Right lobe of liver (tissue), 6 donors: ENCODE measurements around the gene CTNND2. TPM values are rescaled to one million over a fixed set of nuclear protein-coding genes. Genes with fewer than 3 reads are reported as not detected.

Experiments
- ATAC-seq, 4 donors: fragments of 200-7000 bp; cut with Tn5 transposase; one replicate each; pipeline ENCODE4 v1.9.1; 2020; ENCODE audit warnings: mild to moderate bottlenecking in 4 of 4, moderate library complexity in 4 of 4
- DNase-seq, 3 donors: peaks; one replicate each; pipeline ENCODE4 v3.0.0-alpha.2; 2020
- H3K27ac ChIP-seq, 3 donors: fragments of 200-600 bp; one replicate each; pipeline ENCODE4 v1.8.0; 2022
- H3K27me3 ChIP-seq, 2 donors: fragments of 200-600 bp; one replicate each; pipeline ENCODE4 v1.8.0; 2022
- H3K36me3 ChIP-seq, 4 donors: fragments of 200-600 bp; sonication (generic) in 1 of 4; one replicate each; pipeline versions ENCODE4 v1.5.1 to v1.8.0; 2017 to 2022; ENCODE audit warnings: control low read depth in 1 of 4
- H3K4me1 ChIP-seq, 4 donors: fragments of 200-600 bp; sonication (generic) in 1 of 4; one replicate each; pipeline versions ENCODE4 v1.5.1 to v1.8.0; 2017 to 2022; ENCODE audit warnings: control low read depth in 1 of 4
- H3K4me3 ChIP-seq, 3 donors: fragments of 200-600 bp; one replicate each; pipeline ENCODE4 v1.8.0; 2022
- H3K9me3 ChIP-seq, 4 donors: fragments of 200-600 bp; sonication (generic) in 1 of 4; one replicate each; pipeline versions ENCODE4 v1.5.1 to v1.8.0; 2017 to 2022; ENCODE audit warnings: control low read depth in 1 of 4
- POLR2A ChIP-seq: fragments of 450-650 bp; IDR thresholded peaks from one replicate; pipeline ENCODE4 v1.6.1; 2017; ENCODE audit warnings: antibody characterized with exemption, mild to moderate bottlenecking
- WGBS: methylation state at CpG from one replicate; pipeline ENCODE4 v1.1.6; 2018; ENCODE audit warnings: low coverage, low lambda C conversion rate; ENCODE audit not compliant: insufficient coverage; ENCODE audit errors: missing lambda C conversion rate; 5-methylcytosine and 5-hydroxymethylcytosine counted together
- intact Hi-C, 2 donors: fragments of 100-400 bp; cut with DNase I; formaldehyde crosslinking; loops; one replicate each; pipeline versions ENCODE4 v1.11.2 to v1.14.1; 2022
- total RNA-seq, 6 experiments: library from RNA; depleted of rRNA in 2 of 6; stranded (reverse); fragments of >200 nt in 2 of 6; fragmentation: NEBNext Ultra II Directional in 3 of 6; extraction: Animal tissue kit (Norgen Biotek cat#: 25700) in 3 of 6; gene quantifications; one replicate each; pipeline versions ENCODE4 v1.1.0 to v1.2.4, GENCODE V29; 2016 to 2023
- TF ChIP-seq, protein P1 (sequence below), 4 donors: fragments of 200-600 bp in 3 of 4; fragments of 450-650 bp in 1 of 4; IDR thresholded peaks; one replicate each; pipeline versions ENCODE4 v1.5.1 to v1.8.0; 2016 to 2022; ENCODE audit warnings: antibody characterized with exemption in 4 of 4, mild to moderate bottlenecking in 2 of 4
- donor health status: DM: no; HTN: yes; CAD: no.
- donor health status: DM: no; HTN: no; CAD: no.
- donor health status: DM: no; HTN: no; CAD: no.
- donor health status: DM: no; HTN: yes; CAD: no.
- donor health status: DM: no; HTN: yes; CAD: no.

CTNND2 gene
- total RNA-seq, 6 experiments from 2014 or later = 0.06 to 1.5 (median 1.1) TPM

DNA sequence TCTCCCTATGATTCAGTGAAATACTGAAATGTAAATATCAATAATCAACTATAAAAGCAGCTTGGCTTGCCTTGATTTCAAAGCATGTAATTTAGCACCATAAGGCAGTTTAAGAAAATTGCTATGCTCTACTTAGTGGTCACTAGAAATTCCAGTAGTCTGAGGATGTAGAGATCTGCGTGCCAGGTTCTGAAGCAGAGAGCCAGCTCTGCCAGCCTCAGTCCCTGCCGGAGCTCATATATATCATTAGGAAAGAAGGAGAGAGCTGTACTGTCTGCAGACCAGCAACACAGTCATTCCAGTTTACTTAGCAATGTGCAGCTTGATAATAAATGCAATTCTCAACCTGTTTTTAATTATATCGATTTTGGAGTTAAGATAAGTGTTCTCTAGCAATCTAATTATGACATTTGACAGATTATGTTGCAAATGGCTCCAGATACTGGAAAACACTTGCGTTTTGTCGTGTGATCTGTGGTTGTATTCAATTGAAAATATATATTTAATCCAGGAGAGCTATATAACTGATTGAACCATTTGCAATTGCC is 540.5 kb downstream of the CTNND2 start:
- Histone ChIP-seq H3K4me1 (no peaks in the 10 kb centered on the region), H3K4me3 (no peak overlapping the region), H3K9me3 (no peaks in the 10 kb centered on the region), H3K27ac (no peak overlapping the region), H3K36me3 (no peaks in the 10 kb centered on the region), H3K27me3 (no peaks in the 10 kb centered on the region)
- WGBS = 73% methylated on average over 5 of the region's 5 CpGs
- intact Hi-C loops = no loop called here
- TF ChIP-seq, protein P1, sequence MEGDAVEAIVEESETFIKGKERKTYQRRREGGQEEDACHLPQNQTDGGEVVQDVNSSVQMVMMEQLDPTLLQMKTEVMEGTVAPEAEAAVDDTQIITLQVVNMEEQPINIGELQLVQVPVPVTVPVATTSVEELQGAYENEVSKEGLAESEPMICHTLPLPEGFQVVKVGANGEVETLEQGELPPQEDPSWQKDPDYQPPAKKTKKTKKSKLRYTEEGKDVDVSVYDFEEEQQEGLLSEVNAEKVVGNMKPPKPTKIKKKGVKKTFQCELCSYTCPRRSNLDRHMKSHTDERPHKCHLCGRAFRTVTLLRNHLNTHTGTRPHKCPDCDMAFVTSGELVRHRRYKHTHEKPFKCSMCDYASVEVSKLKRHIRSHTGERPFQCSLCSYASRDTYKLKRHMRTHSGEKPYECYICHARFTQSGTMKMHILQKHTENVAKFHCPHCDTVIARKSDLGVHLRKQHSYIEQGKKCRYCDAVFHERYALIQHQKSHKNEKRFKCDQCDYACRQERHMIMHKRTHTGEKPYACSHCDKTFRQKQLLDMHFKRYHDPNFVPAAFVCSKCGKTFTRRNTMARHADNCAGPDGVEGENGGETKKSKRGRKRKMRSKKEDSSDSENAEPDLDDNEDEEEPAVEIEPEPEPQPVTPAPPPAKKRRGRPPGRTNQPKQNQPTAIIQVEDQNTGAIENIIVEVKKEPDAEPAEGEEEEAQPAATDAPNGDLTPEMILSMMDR (IDR thresholded peaks at IDR 0.05) = no peak
- no peak for DNase-seq
- no peak for ATAC-seq

DNA sequence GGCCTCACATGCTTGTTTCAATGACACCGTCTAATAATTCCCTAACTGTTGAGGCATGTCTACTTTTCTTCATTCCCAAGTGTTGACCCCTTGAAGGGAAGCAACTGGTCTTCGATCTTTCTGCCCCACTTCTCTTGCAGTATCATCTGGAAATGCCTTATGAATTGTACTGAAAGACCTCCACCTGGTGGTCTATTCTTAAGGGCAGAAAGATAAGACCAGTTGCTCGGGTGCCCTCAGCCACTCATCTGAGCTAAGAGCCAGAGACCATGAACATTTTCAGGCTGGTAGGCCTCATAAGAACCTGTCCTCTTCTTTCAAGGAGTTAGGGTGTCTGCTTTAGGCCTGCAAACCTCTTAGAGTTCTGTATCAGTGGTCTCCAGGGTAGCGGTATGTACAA is 542.5 kb downstream of the CTNND2 start:
- 54% methylated on average over 4 of the region's 4 CpGs for WGBS
- no peak overlapping the region for H3K4me3 ChIP-seq
- H3K9me3 ChIP-seq = no peaks in the 10 kb centered on the region
- H3K4me1 ChIP-seq = no peaks in the 10 kb centered on the region
- no peak overlapping the region for H3K27ac ChIP-seq
- TF ChIP-seq, protein P1 (IDR thresholded peaks at IDR 0.05) = no peak
- TF ChIP-seq POLR2A = no peak
- ATAC-seq (peak in 1 of 4 donors; percentile 59), DNase-seq (no peak)
- no peaks in the 10 kb centered on the region for H3K36me3 ChIP-seq
- intact Hi-C loops = no loop called here
- no peaks in the 10 kb centered on the region for H3K27me3 ChIP-seq

DNA sequence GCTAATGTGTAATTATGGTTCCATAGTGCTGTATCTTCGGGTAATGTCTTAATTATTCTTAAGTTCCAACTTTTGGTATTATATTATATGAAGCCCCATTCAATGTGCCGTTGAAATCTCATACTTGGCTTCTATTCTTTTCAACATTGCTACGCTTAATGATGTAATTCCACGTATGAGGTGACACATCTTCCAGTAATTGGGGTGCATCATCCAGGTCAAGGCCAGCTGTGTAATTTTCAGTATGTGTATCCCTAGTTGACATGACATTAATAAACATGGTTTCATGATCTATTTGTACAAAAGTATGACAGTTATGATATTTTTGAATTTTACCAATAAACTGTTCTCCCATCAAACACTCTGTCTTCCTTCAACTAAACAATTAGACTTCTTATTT is 546.3 kb downstream of the CTNND2 start:
- intact Hi-C loops = no loop called here
- ATAC-seq = no peak
- TF ChIP-seq POLR2A = no peak
- TF ChIP-seq, protein P1 (IDR thresholded peaks at IDR 0.05) = no peak

DNA sequence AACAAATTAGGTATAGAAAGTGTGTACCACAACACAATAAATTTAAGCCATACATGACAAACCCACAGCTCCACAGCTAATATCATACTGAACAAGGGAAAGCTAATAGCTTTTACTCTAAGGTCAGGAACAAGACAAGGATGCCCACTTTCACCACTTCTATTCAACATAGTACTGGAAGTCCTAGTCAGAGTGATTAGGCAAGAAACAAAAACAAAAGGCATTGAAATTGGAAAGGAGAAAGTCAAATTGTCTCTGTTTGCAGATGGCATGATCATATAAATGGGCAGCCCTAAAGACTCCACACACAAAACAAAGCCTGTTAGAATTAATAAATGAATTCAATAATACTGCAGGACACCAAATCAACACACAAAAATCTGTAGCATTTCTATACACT is 548.8 kb downstream of the CTNND2 start:
- ATAC-seq (no peak), DNase-seq (no peak)
- H3K9me3 ChIP-seq = no peaks in the 10 kb centered on the region
- no peak overlapping the region for H3K27ac ChIP-seq
- intact Hi-C loops = no loop called here
- no peak overlapping the region for H3K4me3 ChIP-seq
- no peaks in the 10 kb centered on the region for H3K27me3 ChIP-seq
- no peaks in the 10 kb centered on the region for H3K36me3 ChIP-seq
- no peak for TF ChIP-seq POLR2A
- TF ChIP-seq, protein P1 (IDR thresholded peaks at IDR 0.05) = no peak
- H3K4me1 ChIP-seq = no peaks in the 10 kb centered on the region

More for the DNA sequence above, 546.3 kb downstream of the CTNND2 start:
- H3K27me3 ChIP-seq = no peaks in the 10 kb centered on the region
- no peaks in the 10 kb centered on the region for H3K4me1 ChIP-seq
- no peaks in the 10 kb centered on the region for H3K36me3 ChIP-seq
- WGBS = 64% methylated on average over 4 of the region's 4 CpGs
- H3K4me3 ChIP-seq = no peak overlapping the region
- H3K27ac ChIP-seq = no peak overlapping the region
- no peak for DNase-seq
- H3K9me3 ChIP-seq = no peaks in the 10 kb centered on the region

DNA sequence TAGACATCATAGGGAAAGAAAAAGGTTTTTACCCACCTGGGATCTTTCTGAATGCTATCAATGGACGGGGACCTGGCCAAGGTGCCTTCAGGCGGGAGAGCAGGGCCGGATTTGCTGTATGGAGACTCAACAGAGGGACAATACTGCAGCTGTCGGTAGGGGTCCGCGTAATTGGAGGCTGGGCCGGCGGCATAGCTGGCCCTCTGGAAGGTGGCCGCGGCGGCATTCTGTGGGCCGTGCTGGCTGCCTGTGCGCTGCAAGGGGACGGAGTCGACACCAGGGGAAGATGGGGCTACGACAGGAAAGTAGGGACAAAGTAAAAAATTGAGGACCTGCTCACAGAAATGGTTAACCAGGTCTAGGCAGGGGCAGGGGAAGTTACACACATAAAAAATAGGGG is 557.9 kb downstream of the CTNND2 start:
- H3K4me1 ChIP-seq = no peaks in the 10 kb centered on the region

More for the DNA sequence above, 557.9 kb downstream of the CTNND2 start:
- Histone ChIP-seq H3K27me3 (no peaks in the 10 kb centered on the region), H3K9me3 (no peaks in the 10 kb centered on the region), H3K27ac (no peak overlapping the region), H3K4me3 (no peak overlapping the region), H3K36me3 (no peaks in the 10 kb centered on the region)
- 80% methylated on average over 15 of the region's 16 CpGs for WGBS
- DNase-seq (no peak), ATAC-seq (no peak)
- intact Hi-C loops = no loop called here
- TF ChIP-seq POLR2A = no peak
- TF ChIP-seq, protein P1 (IDR thresholded peaks at IDR 0.05) = no peak
